ENCODE results near the gene MFRP.

The MFRP gene

GRCh38 chr11:119338318-119338890, 8.1 kb downstream of the MFRP start:
- peak; percentile 25 for DNase-seq (ENCODE audit: low read depth, low spot score)

- DNase-seq (ENCODE audit: low read depth, low spot score): no peak
Measured at GRCh38 chr11:119337581-119338317, 8.8 kb downstream of the MFRP start.

DNA sequence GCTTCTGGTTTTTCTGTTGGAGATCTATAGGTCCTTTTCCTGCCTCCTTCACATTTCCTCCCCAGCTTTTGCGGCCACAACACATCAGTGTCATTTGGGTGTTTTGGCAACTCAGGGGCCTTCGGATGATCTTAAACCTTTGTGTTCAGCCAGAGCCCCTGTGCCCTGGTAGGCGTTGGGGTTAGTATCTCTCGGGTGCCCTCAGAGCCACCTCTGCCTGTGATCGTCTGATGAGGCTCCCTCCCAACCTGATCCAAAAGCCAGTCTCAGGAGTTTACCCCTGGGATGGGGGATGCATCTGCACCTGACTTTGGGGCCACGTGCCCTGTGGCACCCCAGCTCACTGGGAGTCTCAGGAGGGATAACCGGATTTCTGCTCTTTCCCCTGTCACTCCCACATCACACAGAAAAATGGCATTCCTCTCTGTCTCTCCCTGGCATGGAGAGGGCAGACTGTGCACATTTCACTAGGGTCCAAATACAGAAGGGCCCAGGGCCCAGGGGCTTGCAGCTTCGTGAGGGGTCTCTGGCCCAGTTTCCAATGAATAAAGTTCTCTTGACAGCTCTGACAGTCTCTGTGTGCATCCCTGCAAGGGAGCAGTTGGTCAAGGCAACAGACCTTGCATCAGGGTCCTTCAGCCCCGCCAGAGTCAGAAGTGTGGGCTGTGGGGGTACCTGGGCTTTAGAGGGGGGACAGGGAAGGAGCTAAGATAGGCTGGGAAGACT, 9.6 kb downstream of the MFRP start:
- DNase-seq (ENCODE audit: low read depth, low spot score): no peak

DNA sequence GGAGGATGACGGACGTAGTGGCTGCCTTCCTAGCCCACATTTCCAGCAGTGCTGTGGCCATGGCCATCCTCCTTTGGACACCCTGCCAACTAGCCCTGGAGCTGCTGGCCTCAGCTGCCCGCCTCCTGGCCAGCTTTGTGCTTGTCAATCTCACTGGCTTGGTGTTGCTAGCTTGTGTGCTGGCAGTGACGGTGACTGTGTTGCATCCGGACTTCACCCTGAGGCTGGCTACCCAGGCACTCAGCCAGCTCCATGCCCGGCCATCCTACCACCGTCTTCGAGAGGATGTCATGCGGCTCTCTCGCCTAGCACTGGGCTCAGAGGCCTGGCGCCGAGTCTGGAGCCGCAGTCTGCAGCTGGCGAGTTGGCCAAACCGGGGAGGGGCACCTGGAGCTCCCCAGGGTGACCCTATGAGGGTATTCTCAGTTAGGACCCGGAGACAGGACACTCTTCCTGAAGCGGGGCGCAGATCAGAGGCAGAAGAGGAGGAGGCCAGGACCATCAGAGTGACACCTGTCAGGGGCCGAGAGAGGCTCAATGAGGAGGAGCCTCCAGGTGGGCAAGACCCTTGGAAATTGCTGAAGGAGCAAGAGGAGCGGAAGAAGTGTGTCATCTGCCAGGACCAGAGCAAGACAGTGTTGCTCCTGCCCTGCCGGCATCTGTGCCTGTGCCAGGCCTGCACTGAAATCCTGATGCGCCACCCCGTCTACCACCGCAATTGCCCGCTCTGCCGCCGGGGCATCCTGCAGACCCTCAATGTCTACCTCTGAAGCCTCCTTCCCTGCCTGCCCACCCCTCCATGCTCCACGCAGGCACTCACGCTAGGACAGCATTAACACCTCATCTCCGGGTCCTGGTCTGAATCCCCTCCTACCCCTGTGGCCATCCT, 10.6 kb downstream of the MFRP start:
- no peak for DNase-seq (ENCODE audit: low read depth, low spot score)

DNA sequence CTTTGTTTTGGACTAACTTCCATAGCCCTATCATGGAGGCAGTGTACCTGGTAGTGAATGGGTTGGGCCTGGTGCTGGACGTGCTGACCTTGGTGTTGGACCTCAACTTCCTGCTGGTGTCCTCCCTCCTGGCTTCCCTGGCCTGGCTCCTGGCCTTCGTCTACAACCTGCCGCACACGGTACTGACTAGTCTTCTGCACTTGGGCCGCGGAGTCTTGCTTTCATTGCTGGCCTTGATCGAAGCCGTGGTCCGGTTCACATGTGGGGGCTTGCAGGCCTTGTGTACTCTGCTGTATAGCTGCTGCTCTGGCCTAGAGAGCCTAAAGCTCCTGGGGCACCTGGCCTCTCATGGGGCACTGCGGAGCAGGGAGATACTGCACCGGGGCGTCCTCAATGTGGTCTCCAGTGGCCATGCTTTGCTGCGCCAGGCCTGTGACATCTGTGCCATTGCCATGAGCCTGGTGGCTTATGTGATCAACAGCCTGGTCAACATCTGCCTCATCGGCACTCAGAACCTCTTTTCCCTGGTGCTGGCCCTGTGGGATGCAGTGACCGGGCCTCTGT, 11.3 kb downstream of the MFRP start:
- no peak for DNase-seq (ENCODE audit: low read depth, low spot score)

DNA sequence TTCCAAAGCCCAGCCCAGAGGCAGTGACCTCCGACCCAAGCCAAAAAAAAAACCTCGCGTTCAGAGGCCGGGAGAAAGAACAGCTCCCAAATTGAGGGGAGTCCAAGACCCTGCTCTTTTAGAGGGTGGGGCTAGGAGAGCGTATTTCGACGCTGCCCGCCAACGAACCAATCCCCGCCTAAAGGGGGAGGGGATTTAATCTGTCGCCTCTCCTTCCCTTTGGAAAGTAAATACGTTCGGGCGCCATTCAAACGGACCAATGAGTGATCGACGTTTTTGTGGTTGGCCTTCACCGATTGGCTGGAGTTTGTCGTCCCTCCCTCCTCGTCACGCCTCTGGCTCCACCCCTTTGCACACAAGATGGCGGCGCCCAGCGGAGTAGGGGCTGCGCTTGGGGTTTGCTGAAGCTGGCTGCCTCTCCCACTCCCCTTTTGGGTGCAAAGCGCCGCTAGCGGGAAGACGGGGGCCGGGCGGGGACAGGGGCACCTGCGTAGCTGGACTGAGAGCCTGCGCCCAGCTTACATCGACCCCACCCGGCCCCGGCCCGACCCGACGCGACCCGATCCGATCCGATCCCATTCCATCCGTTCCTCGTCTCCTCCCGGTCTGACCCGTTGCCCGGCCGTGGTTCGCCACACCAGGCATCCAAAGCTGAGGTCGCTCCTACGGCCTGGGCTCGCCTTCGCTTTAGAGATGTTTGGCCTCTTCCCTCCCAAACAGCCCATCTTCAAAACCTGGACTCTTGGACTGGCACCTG, 12.2 kb downstream of the MFRP start, which contains the start of gene RNF26:
RNF26 (plus strand) TSS at position 354 of the 757 bp plus-strand sequence. CDS start 596 bp downstream, outside the sequence.
- peak; percentile 87 for DNase-seq (ENCODE audit: low read depth, low spot score)

- DNase-seq (ENCODE audit: low read depth, low spot score): no peak
Measured at GRCh38 chr11:119332111-119332765, 14.3 kb downstream of the MFRP start.

DNA sequence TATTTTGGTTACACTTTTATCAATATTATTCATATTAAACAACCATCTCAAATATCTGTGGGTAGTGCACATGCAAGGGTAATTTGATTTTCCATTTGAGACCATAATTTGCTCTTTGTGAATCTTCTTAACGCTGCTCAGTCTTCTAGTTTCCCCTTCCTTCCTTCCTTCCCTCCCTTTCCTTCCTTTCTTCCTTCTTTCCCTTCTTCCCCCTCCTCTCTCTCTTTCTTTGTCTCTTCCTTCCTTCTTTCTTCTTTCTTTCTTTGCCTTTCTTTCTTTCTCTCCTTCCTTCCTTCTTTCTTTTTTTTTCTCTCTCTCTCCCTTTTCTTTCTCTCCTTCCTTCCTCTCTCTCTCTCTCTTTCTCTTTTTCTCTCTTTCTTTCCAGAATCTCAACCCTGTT, 16.3 kb downstream of the MFRP start:
- no peak for DNase-seq (ENCODE audit: low read depth, low spot score)

DNA sequence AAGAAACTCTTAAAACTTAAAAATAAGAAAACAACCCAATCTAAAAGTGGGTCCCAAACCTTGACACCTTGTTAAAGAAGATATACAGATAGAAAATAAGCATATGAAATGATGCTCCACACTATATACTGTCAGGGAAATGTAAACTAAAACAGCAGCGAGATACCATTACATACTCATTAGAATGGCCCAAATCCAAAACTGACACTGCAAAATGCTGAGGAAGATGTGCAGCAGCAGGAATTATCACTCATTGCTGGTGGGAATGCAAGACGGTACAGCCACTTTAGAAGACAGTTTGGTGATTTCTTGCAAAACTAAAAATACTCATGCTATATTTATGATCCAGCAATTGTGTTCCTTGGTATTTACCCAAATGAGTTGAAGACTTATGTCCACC, 17.2 kb downstream of the MFRP start:
- no peak for DNase-seq (ENCODE audit: low read depth, low spot score)

- DNase-seq (ENCODE audit: low read depth, low spot score): no peak
Measured at GRCh38 chr11:119324189-119324588, 22.3 kb downstream of the MFRP start.

GRCh38 chr11:119323532-119324033, 22.9 kb downstream of the MFRP start:
- DNase-seq (ENCODE audit: low read depth, low spot score): peak; percentile 58

GRCh38 chr11:119322921-119323531, 23.5 kb downstream of the MFRP start:
- no peak for DNase-seq (ENCODE audit: low read depth, low spot score)

DNA sequence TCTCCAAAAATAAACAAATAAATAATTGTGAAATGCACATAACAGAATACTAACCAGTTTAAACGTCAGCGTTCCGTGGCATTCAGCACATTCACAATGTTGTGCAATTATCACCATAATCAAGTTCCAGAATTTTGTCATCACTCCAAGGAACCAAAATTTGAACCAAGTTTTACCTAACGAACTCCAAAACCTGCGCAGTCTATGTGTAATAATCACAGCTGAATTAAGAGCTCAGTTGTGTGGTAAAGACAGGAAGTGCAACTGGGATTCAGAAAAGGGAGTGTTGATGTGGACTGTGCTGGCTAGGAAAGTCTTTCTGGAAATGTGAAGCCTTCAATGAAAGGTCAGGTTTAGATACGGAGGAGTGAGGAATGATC, 24.2 kb downstream of the MFRP start:
- no peak for DNase-seq (ENCODE audit: low read depth, low spot score)

GRCh38 chr11:119320776-119321524, 25.6 kb downstream of the MFRP start:
- DNase-seq (ENCODE audit: low read depth, low spot score): no peak

GRCh38 chr11:119320240-119320775, 26.2 kb downstream of the MFRP start:
- DNase-seq (ENCODE audit: low read depth, low spot score): no peak

- DNase-seq (ENCODE audit: low read depth, low spot score): no peak
Measured at GRCh38 chr11:119319700-119320239, 26.7 kb downstream of the MFRP start.

DNA sequence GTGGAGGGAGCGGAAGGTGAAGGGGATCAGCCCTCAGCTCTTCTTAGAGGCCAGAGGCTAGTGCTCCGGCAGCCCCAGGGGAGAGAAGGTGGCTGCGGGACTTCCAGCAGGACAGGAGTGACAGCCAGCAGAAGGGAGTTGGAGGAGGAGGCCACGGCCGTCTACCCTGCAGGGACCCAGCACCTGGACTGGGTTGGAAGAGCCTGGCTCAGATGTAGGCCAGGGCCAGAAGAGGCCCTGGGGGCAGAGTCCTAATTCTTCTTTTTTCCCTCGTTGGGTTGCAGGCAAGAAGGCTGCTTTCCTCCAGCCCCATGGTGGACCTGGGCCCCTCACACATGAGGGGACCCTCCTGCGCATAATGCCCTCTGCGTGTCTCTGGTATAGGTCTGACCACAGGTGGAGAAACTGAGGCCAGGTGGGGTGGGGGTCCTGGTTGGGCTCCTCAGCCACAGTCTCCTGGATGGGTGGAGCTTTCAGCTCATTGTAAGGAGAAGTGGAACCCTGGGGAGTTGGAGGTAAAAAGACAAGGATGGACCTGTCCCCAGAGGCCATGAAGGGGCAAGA, 27.3 kb downstream of the MFRP start:
- DNase-seq (ENCODE audit: low read depth, low spot score): no peak
